Activated CD4-positive, CD25-positive, alpha-beta regulatory T cell treated with anti-CD3 and anti-CD28 coated beads, Interleukin-2, amount 50 U/mL, for 16 hours (primary cell): ENCODE measurements around the gene PIGB.
"Not testable (repeated sequence)": the region's sequence is repeated elsewhere in the genome, so short reads cannot be mapped to it uniquely, and the experiment has no call there.

ENCODE experiments used
- DNase-seq: peaks from one replicate; pipeline ENCODE4 v3.0.0-alpha.2; 2020; ENCODE audit warnings: low read depth, low spot score

Gene PIGB

GRCh38 chr15:55297315-55297714, 21.7 kb upstream of the PIGB start:
- no peak for DNase-seq

DNA sequence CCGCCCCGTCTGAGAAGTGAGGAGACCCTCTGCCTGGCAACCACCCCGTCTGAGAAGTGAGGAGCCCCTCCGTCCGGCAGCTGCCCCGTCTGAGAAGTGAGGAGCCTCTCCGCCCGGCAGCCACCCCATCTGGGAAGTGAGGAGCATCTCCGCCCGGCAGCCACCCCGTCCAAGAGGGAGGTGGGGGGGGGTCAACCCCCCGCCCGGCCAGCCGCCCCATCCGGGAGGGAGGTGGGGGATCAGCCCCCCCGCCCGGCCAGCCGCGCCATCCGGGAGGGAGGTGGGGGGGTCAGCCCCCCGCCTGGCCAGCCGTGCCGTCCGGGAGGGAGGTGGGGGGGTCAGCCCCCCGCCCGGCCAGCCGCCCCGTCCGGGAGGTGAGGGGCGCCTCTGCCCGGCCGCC, 16.2 kb upstream of the PIGB start:
- not testable (repeated sequence) for DNase-seq

GRCh38 chr15:55319537-55320237, 665 bp downstream of the PIGB start:
- DNase-seq = no peak

GRCh38 chr15:55320238-55320550, 1.2 kb downstream of the PIGB start:
- no peak for DNase-seq

- DNase-seq = no peak
Measured at GRCh38 chr15:55320963-55321362, 1.9 kb downstream of the PIGB start.

- DNase-seq = no peak
Measured at GRCh38 chr15:55322467-55322866, 3.4 kb downstream of the PIGB start.

DNA sequence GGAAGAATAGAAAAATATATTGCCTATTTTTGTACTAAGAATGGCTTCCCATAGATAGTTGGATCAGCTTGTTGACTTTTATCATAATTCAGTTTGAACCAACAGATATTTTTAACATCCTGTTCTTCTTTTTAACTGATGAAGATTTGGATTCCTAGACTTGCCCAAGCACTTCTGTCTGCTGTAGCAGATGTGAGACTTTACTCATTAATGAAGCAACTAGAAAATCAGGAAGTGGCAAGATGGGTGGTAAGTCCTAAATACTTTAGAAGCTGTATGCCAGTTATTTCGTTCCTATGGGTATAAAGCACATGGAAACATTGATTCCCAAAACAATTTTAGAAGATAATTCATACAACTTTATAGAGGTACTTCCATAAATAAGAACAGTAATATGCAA, 8.4 kb downstream of the PIGB start:
- no peak for DNase-seq

- no peak for DNase-seq
Measured at GRCh38 chr15:55334371-55334770, 15.3 kb downstream of the PIGB start.

DNA sequence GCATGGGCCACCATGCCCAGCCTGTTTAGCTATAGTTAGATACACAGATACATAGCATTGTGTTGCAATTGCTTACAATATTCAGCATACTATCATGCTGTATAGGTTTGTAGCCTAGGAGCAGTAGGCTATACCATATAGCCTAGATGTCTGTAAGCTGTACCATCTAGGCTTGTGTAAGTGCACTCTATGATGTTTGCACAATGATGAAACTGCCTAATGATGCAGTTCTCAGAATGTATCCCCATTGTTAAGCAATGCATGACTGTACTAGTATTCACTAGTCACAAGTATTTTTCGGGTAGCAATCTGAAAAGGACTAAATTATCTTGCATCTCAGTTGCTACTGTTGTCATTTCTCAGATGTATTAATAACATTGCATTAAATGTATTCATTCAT, 16.0 kb downstream of the PIGB start:
- DNase-seq = no peak

- DNase-seq = no peak
Measured at GRCh38 chr15:55337160-55337559, 18.1 kb downstream of the PIGB start.

GRCh38 chr15:55343168-55343567, 24.1 kb downstream of the PIGB start:
- no peak for DNase-seq

- no peak for DNase-seq
Measured at GRCh38 chr15:55344206-55344605, 25.2 kb downstream of the PIGB start.

- DNase-seq = no peak
Measured at GRCh38 chr15:55348281-55348778, 29.3 kb downstream of the PIGB start.

DNA sequence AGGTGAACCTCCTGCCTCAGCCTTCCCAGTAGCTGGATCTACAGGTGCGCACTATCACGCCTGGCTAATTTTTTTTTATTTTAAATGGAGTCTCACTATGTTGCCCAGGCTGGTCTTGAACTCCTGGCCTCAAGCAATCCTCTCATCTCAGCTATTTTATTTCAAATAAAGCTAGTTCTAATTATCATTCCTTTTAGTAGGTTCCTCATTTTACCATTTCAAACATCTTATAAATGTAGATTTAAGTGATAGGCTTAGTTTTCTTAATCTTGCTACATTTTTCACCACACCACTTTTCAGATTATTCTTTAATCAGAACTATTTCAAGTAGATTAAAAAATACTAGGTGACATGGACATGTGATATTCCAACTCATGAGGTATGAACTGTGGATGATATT, 30.3 kb downstream of the PIGB start:
- DNase-seq = no peak

GRCh38 chr15:55353025-55353424, 34.0 kb downstream of the PIGB start:
- DNase-seq = no peak

- DNase-seq = no peak
Measured at GRCh38 chr15:55356985-55357585, 38.1 kb downstream of the PIGB start.

DNA sequence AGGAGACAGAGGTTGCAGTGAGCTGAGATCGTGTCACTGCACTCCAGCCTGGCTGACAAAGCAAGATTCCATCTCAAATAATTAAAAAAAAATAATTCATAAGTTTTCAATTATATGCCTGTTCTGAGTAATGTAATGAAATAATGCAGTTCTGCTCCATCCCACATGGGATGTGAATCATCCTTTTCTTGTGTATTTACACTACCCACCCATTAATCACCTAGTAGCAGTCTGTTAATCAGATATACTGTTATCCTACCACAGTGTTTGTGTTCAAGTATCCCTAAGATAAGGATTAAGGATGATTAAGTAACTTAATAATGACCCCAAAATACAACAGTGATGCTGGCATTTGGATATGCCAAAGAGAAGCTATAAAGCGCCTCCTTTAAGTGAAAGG, 38.8 kb downstream of the PIGB start:
- no peak for DNase-seq

DNA sequence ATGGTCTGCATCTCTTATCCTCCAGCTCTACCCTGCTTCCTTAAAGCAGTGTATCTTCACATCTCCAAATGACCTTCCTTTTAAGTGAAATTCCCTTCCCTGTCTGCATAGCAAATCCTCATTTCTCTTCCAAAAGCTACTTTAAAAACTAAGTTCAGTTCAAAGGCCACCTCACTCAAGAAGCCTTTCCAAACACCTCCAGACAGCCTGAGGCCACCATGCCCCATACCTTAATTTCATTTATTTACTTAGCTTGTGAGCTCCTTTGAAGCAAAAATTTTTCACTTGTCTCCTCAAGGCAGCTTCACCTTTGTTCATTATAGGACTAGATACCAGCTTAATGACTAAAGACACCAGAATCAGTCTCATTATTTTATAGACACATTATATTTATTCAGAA, 39.4 kb downstream of the PIGB start:
- no peak for DNase-seq

DNA sequence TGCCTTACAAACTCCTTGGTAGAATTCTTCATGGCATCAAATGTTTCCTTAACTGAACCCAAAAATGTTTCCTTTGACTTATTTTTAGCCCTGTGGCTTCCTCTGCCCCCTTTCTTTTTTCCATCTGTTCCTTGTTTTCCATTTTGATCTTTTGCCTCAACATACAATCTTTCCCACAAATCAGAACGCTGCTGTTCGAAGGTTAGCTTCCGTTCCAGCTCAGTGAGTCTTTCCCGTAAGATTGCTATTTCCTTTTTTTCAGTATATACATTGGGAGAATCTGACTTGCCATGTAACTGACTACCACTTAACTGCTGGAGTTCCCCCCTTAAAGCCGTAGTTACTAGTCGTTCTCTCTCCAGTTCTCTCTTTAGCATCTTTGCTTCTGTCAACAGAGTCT, 41.2 kb downstream of the PIGB start:
- no peak for DNase-seq

- no peak for DNase-seq
Measured at GRCh38 chr15:55361048-55361447, 42.0 kb downstream of the PIGB start.

GRCh38 chr15:55362641-55363040, 43.6 kb downstream of the PIGB start:
- no peak for DNase-seq

DNA sequence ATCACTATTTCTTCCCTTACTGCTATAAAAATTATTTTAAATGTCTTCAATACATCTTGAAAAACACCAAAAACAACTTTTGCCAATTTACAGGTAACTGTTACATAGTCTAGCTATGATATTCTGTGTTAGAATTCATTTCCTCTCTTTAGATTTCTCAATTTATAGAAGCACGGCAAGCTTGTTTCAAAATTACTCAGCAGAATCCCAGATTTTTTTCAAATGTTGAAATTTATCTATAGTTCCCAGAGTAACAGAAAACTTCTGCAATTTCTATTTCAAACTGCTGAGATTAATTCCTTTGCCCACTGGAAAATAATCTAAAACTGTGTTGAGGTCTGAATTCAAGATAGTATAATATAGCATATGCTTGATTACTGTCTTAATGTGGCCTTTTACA, 48.0 kb downstream of the PIGB start:
- no peak for DNase-seq

GRCh38 chr15:55372701-55373440, 53.8 kb downstream of the PIGB start:
- DNase-seq = no peak
